ENCODE results near the gene WIF1.

Gene WIF1

DNA sequence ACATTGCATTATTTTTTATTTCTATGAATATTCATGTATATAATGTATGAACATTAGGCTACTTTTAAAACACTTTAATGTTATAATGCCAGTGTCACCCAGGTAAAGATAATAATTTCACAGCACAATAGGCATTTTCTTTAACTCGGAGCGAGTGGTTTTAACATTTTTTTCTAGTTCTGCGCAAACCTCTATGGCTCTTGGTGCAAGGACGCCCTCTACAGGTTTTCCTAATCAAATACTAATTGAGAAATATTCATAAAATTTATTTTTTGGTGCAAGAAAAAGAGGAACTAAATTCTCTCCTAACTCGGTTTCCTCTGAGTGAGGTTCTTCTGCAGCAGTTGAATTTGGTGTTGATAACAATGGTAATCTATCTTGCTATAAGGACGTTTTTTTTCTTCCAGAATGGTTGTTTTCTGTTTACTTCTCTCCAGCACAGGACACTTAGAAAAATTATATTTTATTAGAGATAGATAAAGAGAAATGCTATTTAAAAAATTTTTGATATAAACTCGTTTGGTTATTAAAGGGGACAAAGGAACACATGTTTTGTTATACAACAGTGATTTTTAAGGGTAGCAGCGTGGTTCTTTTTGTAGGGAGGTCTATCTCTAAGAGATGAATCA lies 2.4 kb upstream of the WIF1 start:
- DNase-seq (ENCODE audit: low read depth), result no peak
- no peak overlapping the region for H3K4me3 ChIP-seq (ENCODE audit: low read depth, low read length)

DNA sequence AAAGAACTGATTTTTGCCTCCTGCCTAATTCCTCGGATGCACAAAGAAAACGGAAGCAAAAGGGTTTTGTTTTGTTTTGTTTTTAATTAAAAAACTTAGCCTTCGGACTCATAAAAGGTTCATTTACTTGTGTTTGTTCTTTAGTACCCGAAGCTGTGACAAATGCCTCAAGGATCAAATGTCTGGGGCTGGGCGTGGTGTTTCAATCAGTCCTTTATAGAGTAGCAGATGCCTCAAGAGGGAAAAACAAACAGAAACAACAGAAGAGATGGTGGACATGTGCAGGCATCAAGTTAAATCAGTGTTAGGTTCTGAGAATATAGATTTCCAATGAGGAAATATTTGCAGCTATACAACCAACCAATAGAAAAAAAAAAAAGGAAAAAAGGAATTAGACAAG lies 1.6 kb upstream of the WIF1 start:
- DNase-seq (ENCODE audit: low read depth), result no peak

DNA sequence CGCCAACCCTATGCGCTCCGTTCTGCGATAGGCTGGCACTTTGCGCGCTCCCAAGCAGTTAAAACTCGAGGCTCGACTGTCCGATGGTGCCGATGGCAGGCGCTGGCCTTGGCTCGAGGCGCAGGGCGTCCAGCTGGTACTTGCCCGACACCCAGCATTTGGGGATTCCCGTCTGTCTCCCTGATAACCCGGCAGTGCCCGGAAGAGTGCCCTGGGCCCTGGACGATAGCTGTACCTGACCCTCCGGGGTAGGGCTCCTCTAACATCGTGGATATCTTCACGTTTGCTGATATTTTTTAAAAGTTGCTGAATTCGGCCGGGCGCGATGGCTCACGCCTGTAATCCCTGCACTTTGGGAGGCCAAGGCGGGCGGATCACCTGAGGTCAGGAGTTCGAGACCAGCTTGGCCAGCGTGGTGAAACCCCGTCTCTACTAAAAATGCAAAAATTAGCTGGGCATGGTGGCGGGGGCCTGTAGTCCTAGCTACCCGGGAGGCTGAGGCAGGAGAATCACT lies 908 bp upstream of the WIF1 start:
- no peak for DNase-seq (ENCODE audit: low read depth)
- H3K4me3 ChIP-seq (ENCODE audit: low read depth, low read length), result no peak overlapping the region

More for the DNA sequence above, 1.6 kb upstream of the WIF1 start:
- no peak overlapping the region for H3K4me3 ChIP-seq (ENCODE audit: low read depth, low read length)

DNA sequence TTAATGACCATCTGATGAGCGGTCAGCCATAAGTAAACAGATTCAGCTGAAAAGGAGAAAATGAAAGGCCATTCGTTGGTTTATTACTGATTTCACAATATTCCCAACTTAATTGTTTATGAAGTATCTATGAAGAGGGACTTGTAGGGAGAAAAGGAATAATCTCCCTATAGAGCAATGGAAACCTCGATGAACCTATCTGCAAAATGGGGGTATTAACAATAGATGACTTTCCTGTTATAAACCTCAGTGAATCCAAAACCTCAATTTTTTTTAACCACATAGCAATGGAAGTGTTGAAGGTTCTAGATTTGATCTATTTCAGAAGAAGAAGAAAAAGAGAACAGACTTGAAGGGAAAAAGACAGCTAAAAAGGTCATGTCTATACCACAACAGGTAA lies 2.0 kb downstream of the WIF1 start:
- no peak overlapping the region for H3K4me3 ChIP-seq (ENCODE audit: low read depth, low read length)
- no peak for DNase-seq (ENCODE audit: low read depth)

DNA sequence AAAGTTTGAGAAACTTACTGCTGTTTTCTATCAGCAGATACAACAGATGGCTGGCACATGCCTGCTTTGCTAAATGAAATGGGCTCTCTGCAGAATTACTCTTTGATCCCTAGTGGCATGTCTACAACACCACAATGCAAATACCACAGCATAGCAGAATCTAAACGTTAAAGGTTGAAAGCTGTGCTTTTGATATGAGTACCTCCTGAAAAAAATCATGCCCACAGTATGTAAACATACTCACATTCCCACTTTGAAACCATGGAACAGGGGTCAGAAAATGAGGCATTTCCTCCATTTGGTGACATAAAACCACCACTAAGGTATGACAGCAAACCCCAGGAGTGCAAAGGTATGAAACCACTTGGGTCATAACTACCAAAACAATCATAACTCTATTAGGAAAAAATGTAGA lies 7.5 kb downstream of the WIF1 start:
- DNase-seq (ENCODE audit: low read depth), result no peak
- no peak overlapping the region for H3K4me3 ChIP-seq (ENCODE audit: low read depth, low read length)

DNA sequence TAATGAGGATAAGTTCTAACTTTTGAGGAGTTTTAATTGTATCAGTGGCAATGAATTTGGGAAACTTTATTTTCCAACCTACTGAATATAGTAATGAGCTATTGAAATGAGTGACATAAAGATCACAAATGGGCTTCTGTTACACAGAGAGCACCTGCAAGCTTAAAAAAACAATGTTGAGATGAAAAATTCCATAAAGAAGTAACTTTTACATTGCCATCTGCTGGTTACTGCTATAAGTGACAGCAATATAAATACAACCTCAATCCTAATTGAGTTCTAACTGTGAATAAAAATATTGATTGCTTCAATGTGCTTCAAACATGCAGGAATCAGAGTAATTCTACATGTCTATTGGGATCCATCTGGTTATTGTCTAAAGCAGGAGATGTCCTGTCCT lies 14.2 kb downstream of the WIF1 start:
- H3K4me3 ChIP-seq (ENCODE audit: low read depth, low read length), result no peak overlapping the region
- no peak for DNase-seq (ENCODE audit: low read depth)

DNA sequence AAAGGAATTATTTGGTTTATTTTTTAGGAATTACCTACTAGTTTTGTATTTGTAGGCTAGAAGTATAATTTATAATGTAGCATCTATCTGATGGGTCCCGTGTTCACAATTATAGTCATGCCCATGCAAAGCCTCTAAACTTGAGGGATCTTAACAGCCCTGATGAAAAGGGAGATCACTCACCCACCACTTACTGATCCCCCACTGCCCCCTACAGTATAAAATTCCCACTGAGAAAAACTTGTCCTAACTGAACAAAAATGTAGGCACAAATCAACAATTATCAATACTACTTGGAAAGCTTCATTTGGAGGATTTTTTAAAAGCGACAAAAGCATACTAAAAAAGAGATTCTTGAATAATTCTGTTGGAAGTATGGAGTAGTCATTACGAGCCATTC lies 21.0 kb downstream of the WIF1 start:
- no peak for DNase-seq (ENCODE audit: low read depth)
- H3K4me3 ChIP-seq (ENCODE audit: low read depth, low read length), result no peak overlapping the region

DNA sequence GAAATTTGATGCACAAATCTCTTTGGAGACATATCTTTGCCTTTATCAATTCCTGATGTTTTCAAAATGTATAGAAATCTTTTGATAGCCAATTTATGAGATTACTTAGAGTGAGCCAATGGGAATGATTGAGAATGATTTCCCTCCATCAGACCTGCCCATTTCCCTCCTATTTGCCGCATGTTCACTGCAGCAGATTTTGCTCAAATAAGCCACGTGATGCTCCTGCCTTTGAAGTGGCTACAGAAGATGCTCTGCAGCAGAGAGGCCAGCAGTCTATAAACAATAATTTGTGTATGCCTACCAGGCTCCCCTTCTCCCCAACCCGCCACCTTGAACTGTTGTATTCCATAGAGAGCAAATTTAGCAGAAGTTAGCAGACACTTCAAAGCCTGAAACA lies 21.9 kb downstream of the WIF1 start:
- H3K4me3 ChIP-seq (ENCODE audit: low read depth, low read length), result no peak overlapping the region
- DNase-seq (ENCODE audit: low read depth), result no peak

DNA sequence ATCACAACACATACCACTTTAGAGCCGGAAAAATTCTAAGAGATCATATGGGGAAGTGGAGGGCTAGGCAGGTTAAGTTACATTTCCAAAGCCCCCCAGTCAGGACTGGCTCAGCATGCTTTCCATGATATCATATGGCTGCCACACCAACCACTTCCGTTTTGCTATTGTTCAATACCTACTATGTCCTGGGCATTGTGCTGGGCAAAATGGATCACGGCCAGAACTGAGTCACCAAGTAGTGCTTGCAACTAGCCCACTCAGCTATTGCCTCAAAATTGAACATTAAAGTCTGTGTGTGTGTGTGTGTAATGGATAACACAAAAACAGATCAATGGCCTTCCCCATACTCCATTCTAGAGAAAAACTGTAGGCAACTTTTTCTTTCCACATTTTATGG lies 22.7 kb downstream of the WIF1 start:
- no peak overlapping the region for H3K4me3 ChIP-seq (ENCODE audit: low read depth, low read length)
- DNase-seq (ENCODE audit: low read depth), result no peak

DNA sequence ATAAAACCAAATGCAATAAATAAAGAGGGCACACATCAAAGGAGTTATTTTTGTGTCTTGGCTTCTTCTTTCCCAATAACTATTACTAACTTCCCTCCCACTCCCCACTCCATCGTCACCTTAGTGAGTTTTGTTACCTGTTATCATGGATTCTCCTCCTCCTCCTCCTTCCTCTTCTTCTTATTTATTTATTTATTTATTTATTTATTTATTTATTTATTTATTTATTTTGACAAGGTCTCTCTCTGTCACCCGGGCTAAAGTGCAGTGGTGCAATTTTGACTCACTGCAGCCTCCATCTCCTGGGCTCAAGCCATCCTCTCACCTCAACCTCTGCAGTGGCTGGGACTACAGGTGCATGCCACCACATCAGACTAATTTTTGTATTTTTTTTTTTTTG lies 26.4 kb downstream of the WIF1 start:
- no peak for DNase-seq (ENCODE audit: low read depth)
- H3K4me3 ChIP-seq (ENCODE audit: low read depth, low read length), result no peak overlapping the region

DNA sequence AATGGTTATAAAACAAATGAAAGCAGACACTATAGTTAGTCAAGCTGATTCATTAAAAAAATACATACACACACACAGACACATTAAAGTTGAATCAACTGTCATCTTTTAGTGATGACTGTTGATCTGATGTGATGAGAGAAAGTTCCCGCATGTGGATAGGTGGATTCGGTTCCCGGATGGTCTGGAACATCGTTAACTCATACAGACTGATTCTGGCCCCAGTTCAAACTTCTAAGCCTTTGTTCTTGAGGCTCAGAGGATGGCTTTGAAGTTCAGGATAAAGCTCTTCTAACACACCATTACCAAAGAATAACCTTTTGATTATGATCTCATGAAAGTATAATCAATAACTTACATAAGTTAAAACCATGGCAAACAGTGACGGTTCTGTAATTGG lies 27.5 kb downstream of the WIF1 start:
- no peak for DNase-seq (ENCODE audit: low read depth)
- no peak overlapping the region for H3K4me3 ChIP-seq (ENCODE audit: low read depth, low read length)

DNA sequence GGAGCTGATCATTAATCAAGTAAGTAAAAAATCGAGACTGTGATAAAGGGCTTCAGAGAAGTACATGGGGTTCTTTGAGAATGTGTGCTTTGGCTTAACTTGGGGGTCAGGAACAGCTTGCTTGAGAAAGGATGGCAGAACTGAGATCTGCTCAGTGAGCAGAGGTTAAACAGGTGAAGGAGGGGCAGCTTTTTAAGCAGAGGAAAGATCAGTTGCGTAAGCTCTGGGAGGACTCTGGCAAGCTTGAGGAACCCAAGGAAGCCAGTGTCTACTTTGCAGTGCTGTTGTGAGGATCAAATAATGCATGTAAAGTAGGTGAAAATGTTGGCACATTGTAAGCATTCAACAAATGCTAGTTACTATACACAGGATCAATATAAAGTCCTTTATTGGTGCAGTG lies 30.6 kb downstream of the WIF1 start:
- DNase-seq (ENCODE audit: low read depth), result no peak
- H3K4me3 ChIP-seq (ENCODE audit: low read depth, low read length), result no peak overlapping the region

DNA sequence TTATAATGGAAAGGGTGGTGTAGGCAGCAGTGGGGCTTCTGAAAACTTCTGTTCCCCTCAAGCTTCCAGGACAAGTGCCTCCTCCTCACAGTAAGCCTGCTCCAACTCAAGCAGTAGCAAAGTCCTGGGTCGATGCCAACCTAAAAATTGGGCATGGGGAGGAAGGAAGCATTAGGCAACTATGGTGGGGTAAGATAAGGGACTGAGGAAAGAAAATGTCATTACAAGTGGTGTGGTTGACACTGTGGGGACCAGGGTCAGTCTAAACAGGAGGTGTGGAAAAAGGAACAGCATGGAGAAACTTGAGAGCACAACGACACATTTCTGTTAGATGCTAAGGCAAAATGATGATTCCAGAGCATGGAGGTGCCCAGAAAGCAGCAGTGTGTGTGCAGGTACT lies 34.9 kb downstream of the WIF1 start:
- no peak for DNase-seq (ENCODE audit: low read depth)
- H3K4me3 ChIP-seq (ENCODE audit: low read depth, low read length), result no peak overlapping the region

DNA sequence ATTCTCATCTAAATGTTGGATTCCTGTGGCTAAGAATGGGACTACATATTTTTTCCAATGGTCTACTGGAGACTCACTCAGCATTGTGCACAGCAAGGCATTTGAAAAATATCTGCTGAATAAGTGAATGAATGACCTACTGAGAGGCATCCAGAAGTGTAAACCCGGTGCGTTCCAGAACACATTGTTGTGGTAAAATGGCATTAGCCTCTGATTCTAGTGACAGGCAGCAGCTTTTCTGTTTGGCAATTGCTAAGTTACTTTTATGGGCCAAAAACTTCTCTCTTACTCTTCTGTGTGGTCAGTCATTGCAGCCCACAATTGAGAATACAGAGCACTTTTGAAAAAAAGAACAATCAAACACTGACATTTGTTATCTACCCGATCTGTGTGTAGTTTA lies 36.5 kb downstream of the WIF1 start:
- DNase-seq (ENCODE audit: low read depth), result no peak
- no peak overlapping the region for H3K4me3 ChIP-seq (ENCODE audit: low read depth, low read length)

DNA sequence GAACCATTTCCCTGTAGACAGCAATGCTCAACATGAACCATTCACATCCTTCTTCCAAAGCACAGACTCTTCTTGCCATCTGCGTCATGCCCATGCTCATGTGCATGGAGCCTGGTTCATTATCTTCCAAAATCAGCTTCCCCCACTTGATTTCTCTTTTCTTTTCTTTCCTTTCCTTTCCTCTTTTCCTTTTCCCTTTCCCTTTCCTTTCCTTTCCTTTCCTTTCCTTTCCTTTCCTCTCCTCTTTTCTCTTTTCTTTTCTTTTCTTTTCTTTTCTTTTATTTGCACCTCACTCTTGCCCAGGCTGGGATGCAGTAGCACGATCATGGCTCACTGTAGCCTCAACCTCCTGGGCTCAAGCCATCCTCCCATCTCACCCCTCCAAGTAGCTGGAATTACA lies 37.5 kb downstream of the WIF1 start:
- no peak for DNase-seq (ENCODE audit: low read depth)

DNA sequence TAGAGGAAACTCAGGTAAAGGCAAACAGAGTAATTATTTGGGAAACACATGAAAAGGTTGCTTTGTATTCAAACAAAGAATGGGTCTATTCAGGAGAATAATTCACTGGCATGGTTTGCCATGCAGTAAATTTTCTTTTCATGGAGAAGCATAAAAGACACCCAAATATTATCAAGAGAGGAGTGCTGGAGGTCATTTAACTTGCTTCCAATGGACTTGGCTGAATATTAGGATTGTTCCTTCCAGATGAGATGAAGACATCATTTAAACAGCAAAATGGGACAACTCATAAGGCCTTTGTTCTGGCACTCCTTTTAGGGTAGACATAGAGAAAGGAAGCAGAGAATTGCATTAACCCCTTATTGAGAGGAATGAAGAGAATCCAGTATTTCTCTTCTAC lies 38.7 kb downstream of the WIF1 start:
- no peak for DNase-seq (ENCODE audit: low read depth)
- no peak overlapping the region for H3K4me3 ChIP-seq (ENCODE audit: low read depth, low read length)

More for the DNA sequence above, 37.5 kb downstream of the WIF1 start:
- no peak overlapping the region for H3K4me3 ChIP-seq (ENCODE audit: low read depth, low read length)

DNA sequence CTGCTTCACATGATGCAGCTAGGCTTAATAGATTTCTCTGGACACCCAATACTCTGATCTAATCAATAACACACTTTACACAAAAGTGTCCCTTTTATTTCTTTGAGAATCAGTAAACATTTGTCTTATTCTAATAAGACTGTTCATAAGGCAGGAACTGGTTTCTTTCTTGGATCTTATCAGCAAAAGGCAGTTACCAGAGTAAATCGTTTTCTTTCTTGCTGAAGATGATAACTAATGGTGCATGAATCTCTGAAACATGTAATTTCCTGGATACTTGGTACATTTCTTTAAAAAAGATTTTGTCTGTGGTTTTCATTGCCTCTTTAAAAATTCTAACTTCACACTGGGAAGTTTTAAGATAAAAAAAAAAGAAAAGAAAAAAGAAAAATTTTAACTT lies 39.6 kb downstream of the WIF1 start:
- no peak for DNase-seq (ENCODE audit: low read depth)
- no peak overlapping the region for H3K4me3 ChIP-seq (ENCODE audit: low read depth, low read length)

DNA sequence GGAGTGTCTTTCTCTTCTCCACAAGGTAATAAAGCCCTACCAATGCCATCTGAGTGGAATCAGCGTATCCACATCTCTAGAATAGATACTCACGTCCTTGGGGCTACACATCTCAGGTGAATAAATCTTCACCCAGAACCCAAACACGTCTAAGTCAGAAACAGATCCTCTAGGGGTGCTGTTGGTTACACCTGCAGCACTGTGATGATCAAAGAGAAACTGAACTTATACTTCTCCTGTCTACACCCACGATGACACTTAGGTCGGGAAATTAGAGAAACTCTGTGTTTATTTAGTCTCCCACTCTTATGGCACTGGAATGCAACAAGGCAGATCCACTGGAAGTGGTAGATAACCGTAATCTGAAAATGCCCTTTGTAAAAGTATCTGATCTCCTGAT lies 46.2 kb downstream of the WIF1 start:
- no peak for DNase-seq (ENCODE audit: low read depth)
- no peak overlapping the region for H3K4me3 ChIP-seq (ENCODE audit: low read depth, low read length)

DNA sequence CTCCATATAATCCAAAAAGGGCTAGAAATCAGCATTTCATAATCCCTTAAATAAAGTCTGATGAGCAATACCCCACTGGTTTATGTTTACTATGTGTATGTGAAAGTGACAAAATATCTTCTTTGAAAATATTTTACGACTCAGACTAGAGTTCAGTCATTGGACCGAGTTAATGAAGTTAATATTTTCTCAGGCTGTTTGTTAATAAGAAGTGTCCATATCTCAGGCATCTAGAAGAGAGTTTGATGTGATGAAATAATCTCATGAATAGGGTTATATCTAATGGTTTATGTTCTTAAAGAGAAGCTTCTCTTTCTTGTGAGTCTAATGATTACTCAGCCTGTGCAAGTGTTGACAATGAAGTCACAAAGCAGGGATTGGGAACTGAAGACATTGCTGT lies 51.8 kb downstream of the WIF1 start:
- no peak for DNase-seq (ENCODE audit: low read depth)
- no peak overlapping the region for H3K4me3 ChIP-seq (ENCODE audit: low read depth, low read length)

DNA sequence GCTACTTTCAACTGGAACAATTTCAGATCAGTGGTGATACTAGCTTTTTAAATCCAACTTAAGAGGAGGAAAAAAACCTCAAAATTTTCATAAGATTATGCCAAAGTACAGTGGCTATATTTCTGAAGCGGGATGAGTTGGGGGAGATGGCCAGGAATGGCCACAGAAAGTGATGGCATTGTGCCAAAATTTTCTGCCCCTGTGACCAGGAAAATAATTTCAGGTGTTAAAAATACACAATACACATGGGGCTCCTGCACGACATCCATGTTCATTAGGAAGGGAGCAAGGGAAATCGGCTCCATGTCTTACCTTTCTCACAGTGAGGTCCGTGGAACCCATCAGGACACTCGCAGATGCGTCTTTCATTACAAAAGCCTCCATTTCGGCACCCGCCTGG lies 53.7 kb downstream of the WIF1 start:
- DNase-seq (ENCODE audit: low read depth), result no peak
- no peak overlapping the region for H3K4me3 ChIP-seq (ENCODE audit: low read depth, low read length)

DNA sequence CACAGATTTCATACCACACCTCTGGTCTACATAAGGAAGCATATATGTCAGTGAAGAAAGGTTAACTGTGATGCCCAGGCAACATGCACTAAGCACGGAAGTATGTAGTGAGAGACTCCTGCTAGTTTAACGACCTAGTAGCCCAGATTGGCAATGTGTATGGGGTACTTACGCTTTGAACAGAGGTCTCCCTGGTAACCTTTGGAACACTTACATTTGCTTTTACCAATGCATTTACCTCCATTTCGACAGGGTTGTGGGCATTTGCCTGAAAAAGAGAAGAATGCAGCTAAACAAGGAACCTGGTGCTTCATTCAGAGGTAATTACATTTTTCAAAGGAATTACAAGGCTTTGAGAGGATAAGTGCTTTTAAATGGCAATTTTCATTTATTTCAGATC lies 65.2 kb downstream of the WIF1 start:
- no peak overlapping the region for H3K4me3 ChIP-seq (ENCODE audit: low read depth, low read length)
- no peak for DNase-seq (ENCODE audit: low read depth)

DNA sequence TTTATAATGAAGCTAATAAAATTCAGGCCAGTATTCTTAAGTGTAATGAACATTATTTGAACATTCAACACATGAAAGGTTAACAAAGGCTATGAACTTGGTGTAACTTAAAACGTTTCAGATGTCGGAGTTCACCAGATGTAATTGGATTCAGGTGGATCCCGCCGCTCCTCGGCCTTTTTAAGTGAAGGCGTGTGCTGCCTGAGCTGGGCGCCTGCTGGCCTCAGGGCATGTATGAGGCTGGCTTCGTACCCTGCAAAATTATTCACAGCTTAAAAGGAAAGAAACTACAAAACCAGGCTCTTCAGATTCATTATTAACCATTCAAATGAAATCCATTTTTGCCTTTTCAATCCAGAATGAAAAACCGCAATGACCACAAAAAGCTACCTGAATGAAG lies 69.9 kb downstream of the WIF1 start:
- no peak overlapping the region for H3K4me3 ChIP-seq (ENCODE audit: low read depth, low read length)
- no peak for DNase-seq (ENCODE audit: low read depth)

Data from skeletal muscle cell (primary cell).